ENCODE measurements around the gene GFAP.

The GFAP gene

DNA sequence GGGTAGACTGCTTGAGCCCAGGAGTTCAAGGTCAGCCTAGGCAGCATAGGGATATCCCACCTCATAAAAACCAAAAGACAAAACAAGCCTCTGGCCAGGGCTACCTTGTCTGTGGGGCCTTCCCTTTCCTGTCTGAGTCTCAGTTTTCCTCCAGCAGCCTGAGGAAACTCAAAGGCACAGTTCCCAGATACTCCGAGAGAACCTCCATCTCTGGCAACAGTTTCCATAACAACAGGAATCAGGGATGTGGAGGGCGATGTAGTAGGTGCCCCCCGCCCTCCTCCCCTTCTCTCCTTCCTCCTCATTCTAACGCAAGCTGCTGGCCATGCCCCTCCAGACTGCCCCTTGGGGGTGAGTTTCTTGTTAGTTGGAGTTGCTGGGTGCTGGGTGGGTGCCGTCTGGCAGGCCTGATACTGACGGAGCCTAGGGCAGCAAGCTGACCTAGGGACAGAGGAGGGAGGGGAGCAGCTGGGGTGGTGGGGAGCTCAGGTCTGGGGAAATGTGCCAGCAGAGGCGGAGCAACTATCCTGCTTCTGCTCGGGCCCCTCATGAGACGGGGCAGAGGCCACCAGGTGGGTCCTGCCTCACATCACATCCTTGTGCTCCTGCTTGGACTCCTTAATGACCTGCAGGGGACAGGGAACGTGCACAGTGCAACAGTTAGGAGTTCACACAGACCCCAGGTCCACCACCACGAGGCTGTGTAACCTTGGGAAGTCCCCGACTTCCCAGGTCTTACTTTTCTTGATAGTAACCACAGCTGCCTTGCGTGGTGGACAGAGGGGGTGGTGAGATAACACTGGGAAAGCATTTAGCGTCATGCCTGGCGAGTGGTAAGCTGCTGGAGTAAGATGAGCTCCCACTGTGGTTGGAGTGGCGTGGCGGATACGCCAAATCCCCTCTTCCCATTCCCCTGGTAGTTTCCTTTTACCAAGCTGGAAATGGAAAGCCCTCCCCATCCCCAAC is 8.3 kb downstream of the GFAP start:
- TF ChIP-seq, protein P1, sequence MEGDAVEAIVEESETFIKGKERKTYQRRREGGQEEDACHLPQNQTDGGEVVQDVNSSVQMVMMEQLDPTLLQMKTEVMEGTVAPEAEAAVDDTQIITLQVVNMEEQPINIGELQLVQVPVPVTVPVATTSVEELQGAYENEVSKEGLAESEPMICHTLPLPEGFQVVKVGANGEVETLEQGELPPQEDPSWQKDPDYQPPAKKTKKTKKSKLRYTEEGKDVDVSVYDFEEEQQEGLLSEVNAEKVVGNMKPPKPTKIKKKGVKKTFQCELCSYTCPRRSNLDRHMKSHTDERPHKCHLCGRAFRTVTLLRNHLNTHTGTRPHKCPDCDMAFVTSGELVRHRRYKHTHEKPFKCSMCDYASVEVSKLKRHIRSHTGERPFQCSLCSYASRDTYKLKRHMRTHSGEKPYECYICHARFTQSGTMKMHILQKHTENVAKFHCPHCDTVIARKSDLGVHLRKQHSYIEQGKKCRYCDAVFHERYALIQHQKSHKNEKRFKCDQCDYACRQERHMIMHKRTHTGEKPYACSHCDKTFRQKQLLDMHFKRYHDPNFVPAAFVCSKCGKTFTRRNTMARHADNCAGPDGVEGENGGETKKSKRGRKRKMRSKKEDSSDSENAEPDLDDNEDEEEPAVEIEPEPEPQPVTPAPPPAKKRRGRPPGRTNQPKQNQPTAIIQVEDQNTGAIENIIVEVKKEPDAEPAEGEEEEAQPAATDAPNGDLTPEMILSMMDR (IDR thresholded peaks at IDR 0.05; ENCODE audit: extremely low read depth, missing control alignments): no peak
- DNase-seq (ENCODE audit: low spot score): no peak

DNA sequence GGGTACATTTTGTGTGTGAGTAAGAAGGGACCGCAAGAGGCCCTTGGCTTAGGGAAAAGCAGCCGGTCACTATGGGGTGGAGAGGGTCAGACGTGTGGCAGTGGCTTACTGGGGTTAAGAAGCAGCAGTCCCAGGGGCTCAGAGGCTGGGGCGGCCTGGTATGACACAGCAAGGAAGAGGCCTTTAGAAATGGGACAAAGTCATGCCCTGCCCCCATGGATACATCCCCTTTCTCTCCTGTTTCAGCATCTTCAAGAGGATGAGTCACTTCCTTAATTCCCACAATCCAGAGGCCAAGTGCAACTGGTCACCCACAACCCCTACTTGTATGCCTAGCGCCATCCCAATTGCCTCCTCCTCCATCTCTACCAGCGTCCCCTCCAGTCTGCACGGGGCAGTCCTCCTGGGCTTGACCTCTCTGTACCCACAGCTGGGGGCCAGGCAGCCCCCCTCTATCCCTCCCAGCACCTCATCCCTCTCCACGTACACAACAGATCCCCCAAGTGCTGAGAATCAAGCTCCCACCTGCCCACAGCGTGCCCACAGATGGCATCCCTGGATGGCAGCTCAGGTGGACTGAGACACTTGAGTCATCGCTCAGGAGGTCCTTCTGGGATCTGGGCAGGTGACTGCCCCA is 9.2 kb downstream of the GFAP start:
- no peak for DNase-seq (ENCODE audit: low spot score)
- TF ChIP-seq, protein P1 (IDR thresholded peaks at IDR 0.05; ENCODE audit: extremely low read depth, missing control alignments): no peak

DNA sequence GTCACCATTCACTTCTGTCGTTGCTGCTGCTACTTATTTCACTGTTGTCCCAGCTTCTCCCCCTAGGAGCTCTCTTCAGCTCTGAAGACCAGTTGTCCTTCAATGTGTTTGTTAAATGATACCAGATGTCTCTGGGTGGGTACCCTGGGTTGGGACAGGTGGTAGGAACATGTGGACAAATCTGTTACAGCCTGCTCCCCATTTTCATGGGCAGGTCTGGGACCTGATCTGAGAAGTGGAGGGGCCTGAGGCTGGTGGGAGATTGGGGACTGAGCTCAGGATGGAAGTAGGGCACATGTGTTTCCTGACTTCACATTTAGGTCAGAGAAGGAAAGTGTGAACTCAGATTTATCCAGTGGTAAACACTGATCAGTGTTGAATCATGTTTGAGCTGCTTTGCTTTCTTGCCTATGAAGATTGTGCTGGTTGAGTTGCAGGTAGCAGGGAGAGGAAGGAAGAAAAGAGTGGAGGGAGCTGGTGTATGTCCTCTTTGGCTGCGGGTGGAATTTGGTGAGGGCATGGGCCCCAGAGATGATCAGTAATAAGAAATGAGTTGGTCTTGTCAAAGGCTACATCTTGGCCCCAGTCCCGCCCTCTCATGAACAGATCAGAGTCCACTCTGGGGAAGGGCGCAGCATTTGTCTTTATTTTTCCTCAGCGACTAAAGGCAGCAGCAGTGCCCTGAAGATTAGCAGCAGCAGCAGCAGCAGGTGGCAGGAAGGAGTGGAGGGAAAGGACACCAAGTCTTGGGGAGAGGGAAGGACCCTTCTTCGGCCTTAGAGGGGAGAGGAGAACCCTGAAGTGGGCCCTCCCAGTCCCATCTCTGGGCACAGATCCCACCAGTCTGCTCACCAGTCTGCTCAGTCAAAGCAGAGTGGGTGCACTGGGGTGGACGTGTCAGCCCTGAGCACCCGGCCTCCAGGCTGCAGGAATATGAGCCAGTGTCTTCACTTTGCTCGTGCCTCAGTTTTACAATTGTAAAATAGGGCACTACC is 10.0 kb downstream of the GFAP start:
- TF ChIP-seq, protein P1 (IDR thresholded peaks at IDR 0.05; ENCODE audit: extremely low read depth, missing control alignments): no peak
- no peak for DNase-seq (ENCODE audit: low spot score)

DNA sequence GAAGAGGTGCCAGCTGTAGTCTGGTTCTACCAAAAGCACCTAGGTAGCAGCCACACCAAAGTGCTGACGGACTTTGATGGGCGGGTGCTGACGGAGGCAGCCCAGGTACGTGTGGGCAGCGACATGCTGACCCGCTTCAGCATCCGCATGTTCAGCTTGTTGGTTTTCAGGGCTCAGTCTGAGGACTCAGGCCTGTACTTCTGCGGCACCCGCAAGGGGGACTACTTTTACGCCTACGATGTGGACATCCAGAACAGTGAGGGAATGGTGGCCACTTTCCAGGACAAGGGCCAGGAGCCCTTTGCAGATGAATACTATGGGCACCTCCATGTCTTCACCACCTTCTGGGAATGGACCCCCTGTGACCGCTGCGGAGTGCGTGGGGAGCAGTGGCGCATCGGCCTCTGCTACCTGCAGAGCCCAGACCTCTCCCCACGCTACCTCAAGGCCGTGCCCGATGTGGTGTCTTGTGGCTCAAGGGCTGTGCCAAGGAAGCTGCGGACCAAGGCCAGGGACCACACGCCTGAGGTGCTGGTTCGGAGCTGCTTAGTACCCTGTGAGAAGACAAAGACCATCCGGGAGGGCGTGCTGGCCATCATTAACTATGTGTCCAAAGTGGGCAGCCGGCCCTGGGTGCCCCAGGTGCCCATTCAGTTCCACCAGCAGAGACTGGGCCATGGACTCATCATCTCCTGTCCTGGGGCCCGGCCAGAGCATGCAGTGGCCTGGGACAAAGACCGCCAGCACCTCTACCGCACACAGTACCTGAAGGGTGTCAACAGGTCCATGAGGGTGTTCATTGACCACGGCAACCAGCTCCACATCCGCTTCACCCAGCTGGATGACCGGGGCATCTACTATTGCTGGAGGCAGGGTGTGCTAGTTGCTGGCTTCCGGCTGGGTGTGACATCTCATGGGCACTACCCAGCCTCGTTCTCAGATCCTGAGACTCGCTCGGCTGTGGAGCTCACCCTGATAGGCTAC is 11.0 kb downstream of the GFAP start:
- TF ChIP-seq, protein P1 (IDR thresholded peaks at IDR 0.05; ENCODE audit: extremely low read depth, missing control alignments): no peak
- DNase-seq (ENCODE audit: low spot score): no peak

DNA sequence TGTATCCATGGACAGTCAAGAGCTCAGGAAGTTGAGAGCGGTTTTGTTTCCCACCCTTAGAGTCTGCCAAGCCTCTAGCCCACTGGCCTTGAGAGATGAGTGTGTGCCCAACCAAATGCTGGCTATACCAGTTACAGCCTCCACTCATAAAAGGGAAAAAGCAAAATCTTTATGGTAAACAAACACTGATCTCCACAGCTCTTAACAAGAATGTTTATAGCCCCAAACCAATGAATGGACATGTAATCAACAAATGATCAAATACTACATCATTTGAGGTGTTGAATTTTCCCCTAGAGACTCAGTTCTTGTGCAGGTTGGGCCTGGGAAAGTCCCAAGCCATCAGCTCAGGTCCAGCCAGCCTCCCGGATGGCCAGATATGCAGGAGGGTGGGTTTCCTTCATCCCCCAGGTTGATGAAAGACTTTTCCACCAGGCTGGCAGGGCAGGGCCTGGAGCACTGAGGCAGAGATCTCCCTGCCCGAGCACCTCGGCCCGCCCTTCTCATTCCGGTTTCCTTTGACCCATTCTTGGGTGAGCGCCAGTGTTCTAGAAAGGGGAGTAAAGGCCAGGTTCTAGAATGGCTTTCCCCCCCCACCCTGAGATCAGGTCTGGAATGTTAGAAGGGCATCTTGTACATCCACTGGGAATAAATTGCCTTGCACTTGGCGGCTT is 12.2 kb downstream of the GFAP start:
- TF ChIP-seq, protein P1 (IDR thresholded peaks at IDR 0.05; ENCODE audit: extremely low read depth, missing control alignments): no peak
- DNase-seq (ENCODE audit: low spot score): no peak
